ENCODE results near the gene MYO3B.

DNA sequence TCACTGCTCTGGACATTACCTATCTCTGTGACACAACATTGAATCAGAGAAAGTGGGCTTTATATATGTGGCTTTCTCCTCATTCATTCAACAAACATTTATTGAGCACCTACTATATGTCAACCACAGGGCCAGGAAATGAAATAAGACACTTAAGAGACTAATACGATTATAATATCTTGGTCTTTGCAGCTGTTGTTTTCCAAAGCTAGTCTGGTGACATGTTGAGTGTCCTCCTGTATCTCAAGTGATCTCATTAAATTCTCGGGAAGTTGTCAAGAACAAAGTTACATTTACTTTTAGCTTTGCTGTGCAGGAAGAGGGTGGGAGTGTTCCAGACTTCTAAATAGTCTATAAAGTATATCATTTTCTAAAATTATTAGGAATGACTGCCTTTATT lies 372.6 kb downstream of the MYO3B start:
- TF ChIP-seq, protein P1, sequence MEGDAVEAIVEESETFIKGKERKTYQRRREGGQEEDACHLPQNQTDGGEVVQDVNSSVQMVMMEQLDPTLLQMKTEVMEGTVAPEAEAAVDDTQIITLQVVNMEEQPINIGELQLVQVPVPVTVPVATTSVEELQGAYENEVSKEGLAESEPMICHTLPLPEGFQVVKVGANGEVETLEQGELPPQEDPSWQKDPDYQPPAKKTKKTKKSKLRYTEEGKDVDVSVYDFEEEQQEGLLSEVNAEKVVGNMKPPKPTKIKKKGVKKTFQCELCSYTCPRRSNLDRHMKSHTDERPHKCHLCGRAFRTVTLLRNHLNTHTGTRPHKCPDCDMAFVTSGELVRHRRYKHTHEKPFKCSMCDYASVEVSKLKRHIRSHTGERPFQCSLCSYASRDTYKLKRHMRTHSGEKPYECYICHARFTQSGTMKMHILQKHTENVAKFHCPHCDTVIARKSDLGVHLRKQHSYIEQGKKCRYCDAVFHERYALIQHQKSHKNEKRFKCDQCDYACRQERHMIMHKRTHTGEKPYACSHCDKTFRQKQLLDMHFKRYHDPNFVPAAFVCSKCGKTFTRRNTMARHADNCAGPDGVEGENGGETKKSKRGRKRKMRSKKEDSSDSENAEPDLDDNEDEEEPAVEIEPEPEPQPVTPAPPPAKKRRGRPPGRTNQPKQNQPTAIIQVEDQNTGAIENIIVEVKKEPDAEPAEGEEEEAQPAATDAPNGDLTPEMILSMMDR (IDR thresholded peaks at IDR 0.05; ENCODE audit: low read depth, low read length): no peak
- no peak for TF ChIP-seq EZH2phosphoT487 (IDR thresholded peaks at IDR 0.05; ENCODE audit: low read depth)
